Hematopoietic multipotent progenitor cell (in vitro differentiated cells): ENCODE measurements around the gene DNASE1L2. TPM values are rescaled to one million over a fixed set of nuclear protein-coding genes. Genes with fewer than 3 reads are reported as not detected.
"Not testable (repeated sequence)": the region's sequence is repeated elsewhere in the genome, so short reads cannot be mapped to it uniquely, and the experiment has no call there.

Source experiments
- DNase-seq, 3 donors: peaks; one replicate each; pipeline ENCODE4 v3.0.0-alpha.2; 2011 to 2015; ENCODE audit warnings: low read depth in 2 of 3, low spot score in 2 of 3
- total RNA-seq: library from RNA; depleted of rRNA; stranded (reverse); fragments of >200 nt; gene quantifications from one replicate; pipeline ENCODE4 v1.2.3, GENCODE V29; 2012

The DNASE1L2 gene
- total RNA-seq, 1 donor: 0.54 TPM

DNA sequence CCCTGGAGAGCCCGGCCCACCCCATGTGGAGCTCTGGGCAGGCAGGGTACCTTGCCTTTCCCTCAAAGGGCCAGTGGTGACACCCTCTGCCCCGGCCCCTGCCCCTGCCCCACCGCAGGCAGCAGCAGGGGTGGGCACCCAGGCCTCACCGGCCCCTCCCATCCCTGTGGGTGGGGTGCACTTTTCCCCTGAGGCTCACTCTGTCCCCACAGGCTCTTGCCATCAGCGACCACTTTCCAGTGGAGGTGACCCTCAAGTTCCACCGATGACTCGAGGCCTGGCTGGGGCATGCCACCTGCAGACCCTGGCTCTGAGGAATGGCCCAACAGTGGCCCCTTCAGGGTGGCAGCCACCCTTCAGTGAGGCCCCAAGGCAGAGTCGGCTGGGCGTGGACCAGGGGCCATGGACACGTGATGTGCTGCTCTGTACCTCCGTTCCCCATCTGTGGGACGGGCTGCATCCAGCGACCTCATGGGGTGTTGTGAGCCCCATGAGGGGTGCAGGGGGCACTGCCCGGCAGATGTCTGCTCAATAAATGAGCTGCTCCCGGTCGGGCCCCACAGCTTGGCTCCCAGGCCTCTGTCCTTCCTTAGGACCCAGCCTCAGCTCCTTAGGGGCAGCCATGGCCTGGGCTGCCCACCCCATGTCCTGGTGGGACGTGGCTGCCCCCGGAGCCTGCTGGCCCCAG lies 2.0 kb downstream of the DNASE1L2 start:
- no peak for DNase-seq

DNA sequence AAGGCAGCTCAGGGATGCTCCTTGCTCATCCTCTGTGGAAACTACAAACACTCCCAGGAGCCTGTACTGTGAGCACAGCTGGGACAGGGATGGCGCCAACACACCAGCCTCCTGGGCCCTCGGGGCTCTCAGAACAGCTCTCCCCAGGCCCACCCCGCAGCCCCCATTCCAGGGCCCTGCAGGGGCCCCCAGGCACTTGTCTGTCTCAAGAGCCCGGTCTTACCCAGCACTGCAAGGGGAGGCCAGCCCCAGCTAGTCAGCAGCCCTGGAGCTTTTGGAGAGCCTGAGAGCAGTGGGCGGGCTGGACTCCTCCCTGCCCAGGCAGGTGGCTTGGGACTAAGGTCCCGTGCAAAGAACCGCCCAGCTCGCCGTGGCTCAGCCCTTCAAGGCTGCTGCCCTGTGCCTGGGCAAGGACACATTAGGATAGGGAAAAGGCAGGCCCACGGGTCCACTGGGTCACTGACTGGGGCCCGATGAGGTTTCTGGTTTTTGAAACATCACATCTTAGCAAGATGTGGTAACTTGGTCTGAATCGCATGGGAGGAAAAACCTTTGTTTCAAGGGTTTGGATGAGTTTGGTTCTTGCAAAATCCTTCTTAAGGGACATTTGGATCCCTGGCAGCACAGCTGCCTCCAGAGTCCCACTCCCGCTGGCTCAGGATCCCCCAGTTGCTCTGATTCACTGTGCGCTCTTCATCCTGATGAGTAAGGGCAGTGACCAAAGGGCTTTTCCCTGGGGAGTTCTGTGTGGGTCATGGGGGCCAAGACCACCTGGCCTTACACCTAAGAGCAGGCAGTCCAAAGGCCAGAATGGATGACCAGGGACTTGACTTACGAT lies 2.8 kb downstream of the DNASE1L2 start:
- DNase-seq: no peak

DNA sequence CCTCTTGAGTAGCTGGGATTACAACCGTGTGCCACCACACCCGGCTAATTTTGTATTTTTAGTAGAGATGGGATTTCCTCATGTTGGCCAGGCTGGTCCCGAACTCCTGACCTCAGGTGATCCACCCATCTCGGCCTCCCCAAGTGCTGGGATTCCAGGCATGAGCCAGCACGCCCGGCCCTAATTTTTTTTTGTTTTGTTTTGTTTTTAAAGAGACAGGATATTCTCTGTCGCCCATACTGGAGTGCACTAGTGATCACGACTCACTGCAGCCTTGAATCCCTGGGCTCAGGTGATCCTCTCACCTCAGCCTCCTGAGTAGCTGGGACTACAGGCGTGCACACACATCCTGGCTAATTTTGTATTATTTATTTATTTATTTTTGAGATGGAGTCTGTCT lies 4.1 kb downstream of the DNASE1L2 start:
- not testable (repeated sequence) for DNase-seq

DNA sequence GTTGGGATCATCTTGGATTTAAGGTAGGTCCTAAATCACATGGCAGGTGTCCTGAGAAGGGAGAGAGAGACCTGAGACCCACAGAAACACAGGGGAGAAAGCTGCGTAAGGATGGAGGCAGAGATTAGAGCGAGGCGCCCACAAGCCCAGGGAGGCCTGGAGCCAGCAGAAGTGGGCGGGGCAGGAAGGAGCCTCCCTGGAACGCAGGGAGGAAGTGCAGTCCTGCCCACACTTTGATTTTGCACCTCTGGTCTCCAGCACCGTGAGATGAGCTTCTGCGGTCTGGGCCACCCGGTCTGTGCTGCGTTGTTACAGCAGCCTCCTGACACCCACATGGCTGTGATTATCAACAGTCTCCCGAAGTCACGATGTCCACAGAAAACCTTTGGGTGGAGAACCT lies 6.4 kb downstream of the DNASE1L2 start:
- no peak for DNase-seq

DNA sequence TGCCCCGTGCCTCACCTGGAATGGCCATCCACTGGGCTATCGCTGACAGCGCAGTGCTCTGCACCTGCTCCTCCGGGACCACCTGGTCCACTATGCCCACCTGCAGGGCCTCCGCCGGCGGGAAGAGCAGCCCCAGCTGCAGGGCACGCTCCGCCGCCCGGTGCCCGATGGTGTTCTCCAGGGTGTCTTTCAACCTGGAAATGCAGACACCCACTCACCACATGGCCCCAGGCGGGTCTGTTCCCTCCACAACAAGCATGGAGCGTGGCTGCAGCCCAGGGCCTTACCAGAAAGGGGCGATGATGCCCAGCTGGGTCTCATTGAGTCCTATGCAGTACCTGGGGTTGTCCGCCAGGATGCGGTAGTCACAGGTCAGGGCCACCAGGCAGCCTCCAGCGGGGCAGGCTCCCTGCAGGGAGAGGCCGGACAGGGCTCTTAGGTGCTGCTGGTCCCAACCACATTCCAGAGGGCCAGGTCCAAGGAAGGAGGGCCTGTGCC lies 6.8 kb downstream of the DNASE1L2 start:
- no peak for DNase-seq

DNA sequence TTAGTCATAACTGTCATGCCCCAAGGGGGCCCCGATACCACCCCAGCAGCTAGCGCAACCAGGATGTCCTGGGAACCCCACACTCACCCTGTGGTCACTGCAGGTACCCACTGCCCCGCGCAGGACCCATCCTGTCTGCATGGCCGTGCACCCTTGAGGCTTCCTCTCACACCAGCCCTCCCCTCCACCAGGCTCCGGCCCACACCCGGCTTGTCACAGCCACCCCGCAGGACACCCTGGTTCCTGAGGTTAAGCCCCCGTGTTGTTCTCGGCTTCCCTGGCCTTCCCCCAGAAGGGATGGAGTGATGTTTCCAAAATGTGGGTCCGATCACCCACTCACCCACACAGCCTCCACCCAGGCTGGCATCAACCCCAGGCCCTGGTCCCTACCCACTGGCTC lies 7.5 kb downstream of the DNASE1L2 start:
- DNase-seq: no peak

DNA sequence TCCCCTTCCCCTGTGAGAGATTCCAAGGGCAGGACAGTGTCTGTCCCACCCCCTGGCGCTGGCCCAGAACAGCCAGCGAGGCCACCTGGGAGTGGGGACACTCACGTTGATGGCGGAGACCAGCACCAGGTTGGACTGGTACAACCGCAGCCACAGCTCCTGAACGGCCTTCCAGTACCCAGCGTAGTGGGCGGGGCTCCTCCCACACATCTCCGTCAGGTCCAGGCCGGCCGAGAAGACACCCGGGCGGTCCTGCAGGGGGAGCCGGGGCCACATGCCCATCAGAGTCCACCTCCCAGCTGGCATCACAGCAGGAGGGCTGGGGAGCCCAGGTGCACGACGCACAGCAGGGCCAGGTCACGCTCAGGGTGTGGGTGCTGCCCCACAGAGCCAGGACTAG lies 8.1 kb downstream of the DNASE1L2 start:
- DNase-seq: no peak

DNA sequence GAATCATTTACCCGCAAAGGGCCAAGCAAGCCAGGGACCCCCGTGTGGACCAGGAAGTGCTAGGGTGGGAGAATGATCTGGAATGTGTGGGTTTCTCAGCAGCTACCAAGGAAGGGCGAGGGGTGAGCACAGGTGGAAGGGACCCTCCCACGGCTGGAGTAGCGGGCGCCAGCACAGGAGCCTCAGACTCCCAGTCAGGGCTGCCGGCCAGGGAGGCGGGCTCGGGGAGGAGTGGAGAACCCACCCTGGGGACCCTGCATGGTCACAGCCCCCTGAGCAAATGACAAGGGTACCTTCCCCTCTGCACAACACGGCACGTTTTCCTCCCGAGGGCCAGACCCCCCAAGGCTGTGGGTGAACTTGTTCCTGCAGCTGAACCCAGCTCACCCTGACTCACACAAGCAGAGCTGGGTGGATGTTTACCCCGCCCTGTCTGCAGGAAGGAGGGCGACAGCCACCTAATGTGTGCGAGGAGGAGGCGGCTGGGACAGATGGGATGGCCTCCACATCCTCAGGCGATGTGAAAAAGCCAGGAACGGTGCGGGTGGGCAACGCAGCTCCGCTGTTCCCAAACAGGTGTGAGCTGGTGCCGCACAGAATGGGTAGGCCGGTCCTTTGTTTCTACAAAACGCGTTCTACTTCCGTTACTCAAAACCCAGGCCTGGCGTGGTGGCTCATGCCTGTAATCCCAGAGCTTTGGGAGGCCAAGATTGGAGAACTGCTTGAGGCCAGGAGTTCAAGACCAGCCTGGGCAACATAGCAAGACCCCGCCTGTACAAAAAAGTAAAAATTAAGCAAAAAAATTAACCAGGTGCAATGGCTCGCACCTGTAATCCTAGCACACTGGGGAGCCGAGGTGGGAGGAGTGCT lies 8.9 kb downstream of the DNASE1L2 start:
- DNase-seq: no peak

DNA sequence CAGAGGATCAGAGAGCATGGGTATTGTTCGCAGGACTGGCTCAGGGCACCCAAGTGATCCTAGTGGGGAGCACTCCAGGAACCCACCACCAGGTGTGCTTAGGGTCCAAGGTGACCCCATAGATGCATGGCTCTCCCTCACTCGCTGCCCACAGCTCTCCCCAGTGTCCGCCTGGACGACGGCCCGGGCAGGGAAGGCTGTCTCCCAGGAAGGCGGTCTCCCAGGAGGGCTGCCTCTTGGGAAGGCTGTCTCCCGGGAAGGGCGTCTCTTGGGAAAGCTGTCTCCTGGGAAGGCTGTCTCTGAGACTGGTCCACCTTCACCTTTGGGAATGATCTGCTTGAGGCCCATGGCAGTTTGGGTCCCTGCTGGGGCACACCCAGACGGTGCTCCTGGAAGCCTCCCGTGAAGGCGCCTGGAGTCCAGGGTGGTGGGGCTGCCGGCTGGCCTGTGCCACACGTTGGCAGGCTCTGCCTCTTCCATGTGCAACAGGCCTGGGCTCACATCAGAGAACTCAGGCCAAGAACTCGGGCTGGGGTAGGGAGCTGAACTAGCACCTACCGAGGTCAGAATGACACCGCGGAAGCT lies 10.1 kb downstream of the DNASE1L2 start:
- DNase-seq: no peak

DNA sequence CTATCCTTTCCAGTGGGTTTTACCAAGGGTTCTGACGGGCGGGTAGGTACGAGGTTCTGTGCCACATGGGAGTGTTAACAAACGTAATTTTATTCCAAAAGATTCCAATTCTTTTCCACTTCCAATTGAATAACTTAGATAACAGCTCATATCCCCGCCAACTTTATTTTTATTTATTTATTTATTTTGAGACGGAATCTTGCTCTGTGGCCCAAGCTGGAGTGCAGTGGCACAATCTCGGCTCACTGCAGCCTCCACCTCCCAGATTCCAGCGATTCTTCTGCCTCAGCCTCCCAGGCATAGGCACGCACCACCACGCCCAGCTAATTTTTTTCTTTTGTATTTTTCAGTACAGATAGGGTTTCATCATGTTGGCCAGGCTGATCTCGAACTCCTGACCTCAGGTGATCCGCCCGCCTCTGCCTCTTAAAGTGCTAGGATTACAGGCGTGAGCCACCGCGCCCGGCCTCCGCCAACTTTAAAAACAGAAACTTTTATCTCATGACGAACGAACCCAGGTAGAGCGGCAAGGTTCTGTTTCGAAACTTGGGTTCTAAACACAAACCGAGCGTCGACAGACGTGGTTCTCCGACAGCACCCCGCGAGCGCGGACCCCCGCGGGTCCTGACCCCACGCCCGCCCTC lies 14.5 kb downstream of the DNASE1L2 start:
- peak; percentile 23 to 43 (median 33) for DNase-seq

DNA sequence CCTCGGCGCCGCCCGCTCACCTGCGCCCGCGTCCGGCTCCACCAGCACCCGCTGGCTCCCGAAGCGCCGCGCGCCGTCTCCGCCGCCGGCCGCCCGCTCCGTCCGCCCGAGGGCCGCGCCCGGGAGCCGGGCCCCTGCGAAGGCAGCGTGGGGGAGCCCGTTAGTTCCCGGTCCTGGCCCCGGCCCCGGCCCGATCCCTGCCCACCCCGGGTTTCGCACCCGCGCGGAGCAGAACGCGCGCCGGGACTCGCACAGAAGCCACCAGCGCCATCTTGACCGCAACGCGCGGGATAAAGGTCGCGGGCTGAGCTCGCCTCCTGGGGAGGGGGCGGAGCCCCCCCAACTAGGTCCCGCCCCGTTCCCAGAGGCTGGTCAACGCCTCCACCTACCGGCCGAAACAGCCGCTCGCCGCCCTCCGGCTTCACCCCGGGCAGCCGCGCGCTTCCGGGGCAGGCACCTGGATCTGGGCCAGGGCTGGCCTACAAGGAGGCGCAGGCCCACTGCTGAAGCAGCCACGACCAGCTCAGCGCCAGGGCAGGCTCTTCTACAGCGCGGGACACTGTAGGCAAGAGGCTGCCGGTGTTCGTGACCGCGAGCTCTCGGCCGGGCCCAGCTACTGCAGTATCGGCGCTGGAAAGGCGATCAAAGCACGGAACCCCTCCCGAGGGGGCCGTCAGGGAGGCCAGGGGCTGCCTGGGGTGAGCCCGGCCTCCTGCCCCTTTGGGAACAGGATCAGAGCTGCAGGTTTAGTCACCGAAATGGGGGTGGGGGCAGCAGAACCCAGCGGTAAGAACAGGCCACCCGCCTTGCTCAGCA lies 15.3 kb downstream of the DNASE1L2 start, which contains the start of gene ECI1:
TSS of gene ECI1 (minus strand) at position 292 of the 816 bp plus-strand sequence. CDS start at position 271, 21 bp downstream.
- DNase-seq: peak; percentile 62 to 90 (median 82)

DNA sequence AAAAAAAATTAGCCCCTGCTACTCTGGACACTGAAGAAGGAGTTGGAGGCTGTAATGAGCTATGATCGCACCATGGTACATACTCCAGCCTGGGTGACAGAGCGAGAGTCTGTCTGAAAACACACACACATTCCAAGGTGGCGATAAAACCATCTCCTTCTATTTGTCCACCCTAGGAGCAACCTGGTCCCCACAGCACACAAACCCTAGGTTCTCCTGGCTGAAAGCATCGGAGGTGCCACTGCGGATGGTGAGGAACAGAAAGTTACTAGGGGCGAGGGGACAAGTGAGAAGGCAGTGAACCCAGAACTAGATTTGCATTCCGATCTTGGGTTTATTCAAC lies 16.5 kb downstream of the DNASE1L2 start:
- no peak for DNase-seq

DNA sequence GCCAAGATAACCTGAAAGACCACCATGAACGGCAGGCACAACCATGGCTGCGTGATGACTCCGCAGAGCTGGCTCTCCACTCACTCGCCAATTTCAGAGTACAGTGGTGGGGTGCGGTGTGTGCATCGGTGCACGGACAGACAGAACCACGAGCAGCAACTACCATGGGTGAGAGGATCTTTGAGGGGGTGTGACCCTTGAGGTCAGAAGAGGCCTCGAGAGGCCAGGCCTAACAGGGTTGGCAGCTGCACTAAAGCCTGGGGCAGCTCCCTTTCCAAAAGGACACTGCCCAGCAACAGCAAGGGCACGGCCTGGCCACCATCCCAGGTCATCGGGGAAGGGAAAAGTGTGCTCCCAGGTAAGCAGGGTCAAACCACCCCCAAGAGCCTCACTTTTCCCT lies 17.0 kb downstream of the DNASE1L2 start:
- no peak for DNase-seq

DNA sequence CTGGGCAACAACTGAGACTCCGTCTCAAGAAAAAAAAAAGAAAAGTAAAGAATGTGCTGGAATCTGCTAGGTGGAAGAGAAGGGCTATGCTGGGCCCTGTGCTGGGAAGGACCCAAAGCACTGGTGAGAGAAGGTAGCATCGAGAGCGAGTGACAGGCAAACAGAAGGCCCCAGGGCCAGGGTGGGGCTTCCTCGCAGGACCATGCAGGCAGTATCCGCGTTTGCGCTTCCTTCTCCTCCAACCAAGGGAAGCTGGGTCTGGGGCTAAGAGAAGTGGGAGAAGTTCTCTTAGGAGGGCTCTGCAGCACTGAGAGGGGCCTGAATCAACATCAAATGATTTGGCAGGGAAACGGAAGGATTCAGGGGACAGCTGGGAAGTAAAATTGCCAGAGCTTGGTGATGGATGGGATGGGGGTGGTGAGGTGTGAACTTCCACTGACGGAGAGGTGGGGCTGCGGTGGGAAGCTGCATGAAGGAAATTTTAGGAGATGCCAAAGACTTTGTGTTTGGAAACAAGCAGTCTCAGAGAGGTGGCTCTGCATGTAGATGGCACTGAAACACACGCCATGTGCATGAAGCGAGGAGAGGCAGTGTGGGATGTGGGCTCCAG lies 20.4 kb downstream of the DNASE1L2 start:
- DNase-seq: no peak

DNA sequence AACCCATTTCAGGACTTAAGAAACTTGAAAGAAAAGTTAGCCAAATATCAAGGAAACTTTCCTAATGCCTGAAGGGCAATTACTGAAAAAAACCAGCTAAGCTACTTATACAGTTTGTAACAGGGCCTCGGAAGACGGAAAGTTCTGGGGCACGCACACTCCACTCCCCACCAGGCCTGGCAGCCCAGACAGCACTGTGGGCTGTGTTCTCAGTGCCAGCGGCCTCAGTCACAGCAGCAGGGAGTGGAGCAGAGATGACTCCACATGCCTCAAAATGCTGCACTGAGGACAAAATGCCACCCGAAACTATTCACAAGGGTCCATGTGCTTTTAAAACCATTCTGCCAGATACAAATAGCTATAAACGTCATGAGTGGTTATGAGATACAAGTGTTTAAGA lies 21.5 kb downstream of the DNASE1L2 start:
- DNase-seq: no peak

DNA sequence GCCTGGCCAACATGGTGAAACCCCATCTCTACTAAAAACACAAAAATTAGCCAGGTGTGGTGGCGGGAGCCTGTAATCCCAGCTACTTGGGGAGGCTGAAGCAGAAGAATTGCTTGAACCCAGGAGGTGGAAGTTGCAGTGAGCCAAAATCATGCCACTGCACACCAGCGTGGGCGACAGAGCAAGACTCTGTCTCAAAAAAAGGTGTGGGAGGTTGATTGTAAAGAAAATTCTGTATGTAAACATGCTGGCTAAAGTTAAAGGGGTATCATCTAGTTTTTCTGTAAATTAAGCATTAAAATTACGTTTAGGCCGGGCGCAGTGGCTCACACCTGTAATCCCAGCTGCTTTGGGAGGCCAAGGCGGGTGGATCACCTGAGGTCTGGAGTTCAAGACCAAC lies 22.3 kb downstream of the DNASE1L2 start:
- not testable (repeated sequence) for DNase-seq

DNA sequence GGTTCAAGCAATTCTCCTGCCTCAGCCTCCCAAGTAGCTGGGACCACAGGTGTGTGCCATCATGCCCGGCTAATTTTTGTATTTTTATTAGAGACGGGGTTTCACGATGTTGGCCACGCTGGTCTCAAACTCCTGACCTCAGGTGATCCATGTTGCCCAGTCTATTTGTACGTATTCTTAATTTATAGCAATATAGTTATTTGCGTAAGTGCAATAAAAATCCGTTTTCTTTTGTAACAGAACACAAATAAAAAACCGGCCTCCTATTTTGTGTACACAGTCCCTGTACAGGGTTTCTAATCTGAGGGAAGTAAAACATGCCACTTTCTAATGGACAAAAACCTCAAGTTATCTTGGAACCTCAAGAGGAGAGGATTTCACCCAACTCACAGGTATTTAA lies 24.0 kb downstream of the DNASE1L2 start:
- DNase-seq: no peak

DNA sequence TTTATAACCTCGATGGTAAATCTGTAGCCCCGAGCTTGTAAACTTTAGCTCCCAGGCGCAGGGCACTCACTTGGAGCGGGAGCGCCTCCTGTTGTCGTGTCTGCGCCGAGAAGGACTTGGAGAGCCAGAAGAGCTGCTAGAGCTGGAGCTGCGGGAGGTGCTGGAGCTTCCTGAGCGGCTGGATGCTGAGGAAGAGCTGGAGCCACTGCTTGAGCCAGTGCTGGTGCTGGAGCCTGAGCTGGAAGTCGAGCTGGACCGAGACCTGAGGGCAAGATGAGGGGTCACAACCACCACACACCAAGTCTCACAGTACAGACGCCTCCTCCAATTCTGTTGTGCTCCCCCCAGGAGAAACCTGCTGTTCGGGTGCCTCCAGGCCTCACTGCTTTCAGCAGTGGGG lies 26.8 kb downstream of the DNASE1L2 start:
- DNase-seq: not testable (repeated sequence)

DNA sequence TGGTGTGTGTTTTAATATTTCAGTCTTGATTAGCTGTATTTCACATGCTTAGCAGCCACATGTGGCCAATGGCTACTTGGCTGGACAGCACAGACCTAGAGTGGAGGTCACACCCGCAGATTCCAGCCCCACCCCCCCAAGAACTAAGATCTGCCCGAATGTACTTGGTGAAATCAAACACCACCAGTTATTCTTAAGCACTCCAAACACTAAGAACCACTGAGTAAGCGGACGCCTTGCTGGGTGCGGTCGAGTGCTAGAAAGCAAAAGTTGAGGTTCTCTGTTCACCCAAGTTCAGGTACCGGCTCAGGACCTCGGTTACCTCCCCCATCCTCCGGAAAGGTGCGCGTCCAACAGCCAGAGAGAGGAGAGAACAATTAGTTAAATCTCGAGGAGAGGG lies 30.6 kb downstream of the DNASE1L2 start:
- not testable (repeated sequence) for DNase-seq
